HEK293 (cell line): ENCODE results near the gene HOOK1.

Source experiments
- BCL11A ChIP-seq: fragments of 450-650 bp; formaldehyde crosslinking; IDR thresholded peaks from 2 replicates; pipeline ENCODE4 v1.5.1; 2016; ENCODE audit warnings: low read depth, missing biosample characterization, missing genetic modification characterization
- CTCF ChIP-seq: fragments of 450-650 bp; formaldehyde crosslinking; IDR thresholded peaks from 2 replicates; pipeline ENCODE4 v1.5.1; 2016; ENCODE audit warnings: missing biosample characterization, missing genetic modification characterization
- GFI1B ChIP-seq: fragments of 450-650 bp; formaldehyde crosslinking; IDR thresholded peaks from 2 replicates; pipeline ENCODE4 v1.5.1; 2016; ENCODE audit warnings: missing biosample characterization, missing genetic modification characterization
- PRDM1 ChIP-seq: fragments of 450-650 bp; formaldehyde crosslinking; IDR thresholded peaks from 2 replicates; pipeline ENCODE4; 2016; ENCODE audit warnings: missing biosample characterization, missing genetic modification characterization
- SETDB1 ChIP-seq: IDR thresholded peaks from one replicate; pipeline ENCODE4 v1.6.1; 2017; ENCODE audit warnings: mild to moderate bottlenecking, low read length, moderate library complexity, mixed read lengths; ENCODE audit not compliant: insufficient read length
- ZBTB11 ChIP-seq: fragments of 450-650 bp; formaldehyde crosslinking; conservative IDR thresholded peaks from 2 replicates; pipeline ENCODE4 v1.5.1; 2016; ENCODE audit warnings: low read depth, missing biosample characterization, missing genetic modification characterization
- ZBTB20 ChIP-seq: fragments of 450-650 bp; formaldehyde crosslinking; IDR thresholded peaks from 2 replicates; pipeline ENCODE4 v1.5.1; 2016; ENCODE audit warnings: missing biosample characterization, missing genetic modification characterization
- ZFP3 ChIP-seq: fragments of 450-650 bp; formaldehyde crosslinking; IDR thresholded peaks from 2 replicates; pipeline ENCODE4 v1.5.1; 2016; ENCODE audit warnings: low read depth, missing biosample characterization, missing genetic modification characterization
- ZNF280C ChIP-seq: fragments of 450-650 bp; formaldehyde crosslinking; IDR thresholded peaks from 2 replicates; pipeline ENCODE4 v1.5.1; 2016; ENCODE audit warnings: missing biosample characterization, missing genetic modification characterization
- ZNF362 ChIP-seq: fragments of 450-650 bp; formaldehyde crosslinking; IDR thresholded peaks from 2 replicates; pipeline ENCODE4 v1.5.1; 2016; ENCODE audit warnings: missing biosample characterization, missing genetic modification characterization
- ZNF501 ChIP-seq: fragments of 450-650 bp; formaldehyde crosslinking; IDR thresholded peaks from 2 replicates; pipeline ENCODE4 v1.5.1; 2016; ENCODE audit warnings: missing biosample characterization, missing genetic modification characterization
- ZNF645 ChIP-seq: fragments of 450-650 bp; formaldehyde crosslinking; IDR thresholded peaks from 2 replicates; pipeline ENCODE4; 2016; ENCODE audit warnings: missing biosample characterization, missing genetic modification characterization
- ZSCAN23 ChIP-seq: fragments of 450-650 bp; formaldehyde crosslinking; IDR thresholded peaks from 2 replicates; pipeline ENCODE4 v1.5.1; 2016; ENCODE audit warnings: missing biosample characterization, missing genetic modification characterization

- TF ChIP-seq ZNF280C (tag by site-specific recombination) (no peak), ZSCAN23 (tag by site-specific recombination) (no peak), ZBTB20 (no peak), ZNF645 (tag by site-specific recombination) (no peak), ZNF362 (tag by site-specific recombination) (no peak), ZFP3 (tag by site-specific recombination) (no peak), ZNF501 (tag by site-specific recombination) (no peak), CTCF (no peak), BCL11A (tag by site-specific recombination) (no peak), GFI1B (tag by site-specific recombination) (no peak), ZBTB11 (no peak), PRDM1 (tag by site-specific recombination) (no peak), SETDB1 (peak; percentile 95)
Observed at GRCh38 chr1:59924653-59925052, 109.9 kb downstream of the HOOK1 start.
